ENCODE measurements around the gene STX3.
"Not testable (repeated sequence)": the region's sequence is repeated elsewhere in the genome, so short reads cannot be mapped to it uniquely, and the experiment has no call there.

STX3 gene

DNA sequence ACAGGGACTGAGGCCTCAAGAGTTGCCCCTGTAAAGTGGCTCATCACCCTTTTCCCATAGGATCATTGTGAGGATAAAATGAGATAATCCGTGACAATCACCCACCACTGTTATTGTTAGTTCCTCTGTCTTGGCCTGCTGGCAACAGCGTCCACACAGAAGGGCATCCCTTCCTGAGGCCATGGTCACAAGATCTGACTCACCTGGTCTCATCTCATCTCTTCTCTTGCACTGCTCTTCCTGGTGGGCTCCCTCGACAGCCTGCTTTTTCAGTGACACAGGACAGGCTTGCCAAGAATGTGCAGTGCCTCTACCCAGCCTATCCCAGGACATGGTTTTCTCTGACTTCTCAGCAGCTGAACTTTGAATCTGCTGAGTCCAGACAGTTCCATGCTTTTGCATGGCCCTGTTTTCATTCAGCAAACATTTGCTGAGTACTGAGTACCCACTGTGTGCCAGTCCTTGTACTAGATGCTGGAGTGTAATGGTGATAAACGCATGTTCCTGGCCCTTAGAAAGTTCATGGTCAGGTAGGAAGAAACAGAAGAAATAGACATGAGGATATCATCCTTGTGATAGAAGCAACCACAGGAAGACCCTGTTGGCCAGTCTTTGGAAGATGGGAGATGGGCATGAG is 3.3 kb downstream of the STX3 start:
- no peak for DNase-seq (ENCODE audit: low read depth in 2 of 2)

DNA sequence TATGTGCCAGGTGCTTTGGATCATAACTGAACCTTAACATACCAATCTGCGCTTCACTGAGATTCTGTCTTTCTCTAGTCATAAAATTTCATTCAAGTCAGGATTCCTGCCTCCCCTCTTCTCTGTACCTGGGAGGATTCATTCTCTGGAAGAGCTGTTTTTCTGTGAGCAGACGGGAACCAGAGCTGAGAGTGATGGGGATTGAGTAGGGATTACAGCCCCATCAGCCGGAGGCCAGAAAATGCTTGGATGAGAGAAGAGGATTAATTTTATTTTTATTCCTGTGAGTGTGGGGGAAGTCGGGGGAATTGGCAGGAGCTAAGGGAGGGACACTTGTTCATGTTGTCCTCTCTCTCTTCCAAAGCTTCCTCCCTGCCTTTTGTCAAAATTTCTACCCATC is 4.7 kb downstream of the STX3 start:
- DNase-seq (ENCODE audit: low read depth in 2 of 2), result no peak

DNA sequence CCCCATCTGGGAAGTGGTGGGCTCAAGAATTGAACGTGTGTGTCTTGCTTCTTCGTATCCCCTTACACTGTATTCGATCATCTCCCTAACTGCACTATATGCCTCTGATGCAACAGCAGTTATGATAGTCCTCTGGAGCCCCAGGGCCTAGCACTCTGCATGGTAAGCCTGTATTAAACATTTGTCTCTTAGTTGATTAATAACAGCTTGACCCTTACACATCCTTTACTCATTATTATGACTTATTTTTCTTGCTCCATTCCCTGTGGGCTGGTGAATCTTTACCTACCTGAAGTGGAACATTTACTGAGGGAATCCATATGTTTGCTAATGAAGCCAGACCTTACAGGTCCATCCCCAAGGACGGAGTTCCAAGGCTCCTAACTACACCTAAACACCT is 5.6 kb downstream of the STX3 start:
- DNase-seq (ENCODE audit: low read depth in 2 of 2), result no peak

DNA sequence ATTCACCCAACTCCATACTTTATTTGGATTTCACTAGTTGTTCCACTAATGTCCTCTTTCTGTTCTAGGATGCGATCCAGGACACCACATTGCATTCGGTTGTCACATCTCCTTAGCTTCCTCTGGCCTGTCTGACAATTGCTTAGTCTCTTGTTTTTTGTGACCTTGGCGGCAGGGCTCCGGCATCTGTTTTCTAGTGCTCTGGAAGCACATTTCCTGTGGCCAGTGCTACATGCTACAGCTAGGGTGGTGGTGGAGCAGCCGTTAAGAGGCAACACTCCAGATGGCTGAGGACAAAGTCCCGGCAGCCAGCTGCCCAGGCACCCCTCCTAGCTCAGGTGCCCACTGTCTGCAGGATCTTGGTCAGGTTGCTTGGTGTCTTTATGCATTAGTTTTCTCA is 6.8 kb downstream of the STX3 start:
- no peak for DNase-seq (ENCODE audit: low read depth in 2 of 2)

DNA sequence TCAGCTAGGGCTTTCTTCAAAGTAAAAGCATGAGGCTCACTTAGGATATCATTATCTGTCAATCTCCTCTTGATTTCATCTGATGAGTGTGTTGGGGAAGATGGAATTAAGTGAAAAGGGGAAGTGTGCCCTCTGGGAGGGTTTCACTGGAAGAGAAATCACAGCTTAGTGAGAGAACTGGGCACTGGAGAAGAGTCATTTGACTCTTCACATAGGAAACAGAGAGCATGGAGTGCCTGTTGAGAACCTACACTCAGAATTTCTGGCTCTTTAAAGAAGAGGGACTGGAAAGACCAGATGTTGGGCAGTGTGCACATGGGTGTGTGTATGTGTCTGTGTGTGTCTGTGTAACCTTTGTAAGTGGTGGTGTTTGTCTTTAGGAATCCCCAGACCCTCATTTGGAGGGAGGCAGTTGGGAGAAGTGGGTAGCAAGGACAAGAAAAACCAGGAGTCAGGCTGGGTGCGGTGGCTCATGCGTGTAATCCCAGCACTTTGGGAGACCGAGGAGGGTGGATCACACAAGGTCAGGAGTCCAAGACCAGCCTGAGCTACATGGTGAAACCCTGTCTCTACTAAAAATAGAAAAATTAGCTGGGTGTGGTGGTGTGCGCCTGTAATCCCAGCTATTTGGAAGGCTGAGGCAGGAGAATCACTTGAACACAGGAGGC is 10.0 kb downstream of the STX3 start:
- no peak for DNase-seq (ENCODE audit: low read depth in 2 of 2)

DNA sequence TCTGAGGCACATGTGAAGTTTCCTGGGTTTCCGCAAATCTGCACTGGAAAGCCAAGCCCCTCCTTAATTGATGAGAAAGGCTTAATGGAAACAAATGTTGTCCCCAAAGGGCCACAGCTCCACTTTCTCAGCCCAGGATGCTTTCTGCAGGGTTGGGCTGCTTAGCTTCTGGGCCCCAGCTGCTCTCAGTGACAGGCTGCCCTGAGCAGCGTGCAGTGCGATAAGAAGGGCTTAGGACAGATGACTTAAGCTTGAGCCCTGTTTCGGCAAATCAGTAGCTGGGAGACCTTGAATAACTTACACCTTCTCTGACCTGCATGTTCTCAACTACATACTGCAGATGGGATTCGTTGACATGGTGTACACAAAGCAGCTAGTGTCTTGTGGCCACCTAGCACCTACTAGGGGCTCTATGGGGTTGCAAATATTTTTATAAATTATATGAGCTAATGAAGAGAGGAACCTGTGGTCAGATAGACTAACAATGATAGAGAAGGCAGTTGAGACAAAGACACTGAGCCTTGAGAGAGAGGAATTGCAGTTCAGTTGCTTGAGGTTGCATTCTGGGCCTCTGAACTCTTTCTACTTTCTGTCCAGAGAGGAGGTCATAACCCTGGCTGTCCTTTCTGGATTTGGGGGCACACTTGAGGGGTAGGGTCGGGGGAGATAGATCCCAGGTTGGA is 11.5 kb downstream of the STX3 start:
- DNase-seq (ENCODE audit: low read depth in 2 of 2), result no peak

DNA sequence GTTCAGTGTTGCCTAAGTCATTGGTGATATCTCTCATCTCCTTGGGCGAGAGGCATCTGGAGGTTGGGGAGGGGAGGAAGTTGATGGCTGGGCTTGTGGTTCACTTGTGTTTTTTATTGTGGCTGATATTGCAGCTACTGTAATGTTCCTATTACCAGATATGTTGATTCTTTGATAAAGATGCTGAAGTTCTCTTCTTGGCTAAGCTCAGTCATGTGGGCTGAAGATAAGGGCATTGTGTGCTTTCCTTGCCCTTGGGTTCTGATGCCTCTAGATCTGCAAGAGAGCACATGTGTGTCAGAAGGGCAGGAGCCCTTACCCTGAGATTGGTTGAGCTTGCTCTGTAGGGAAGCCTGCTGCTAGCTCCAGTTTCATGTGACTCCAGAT is 12.0 kb downstream of the STX3 start:
- DNase-seq (ENCODE audit: low read depth in 2 of 2), result no peak

DNA sequence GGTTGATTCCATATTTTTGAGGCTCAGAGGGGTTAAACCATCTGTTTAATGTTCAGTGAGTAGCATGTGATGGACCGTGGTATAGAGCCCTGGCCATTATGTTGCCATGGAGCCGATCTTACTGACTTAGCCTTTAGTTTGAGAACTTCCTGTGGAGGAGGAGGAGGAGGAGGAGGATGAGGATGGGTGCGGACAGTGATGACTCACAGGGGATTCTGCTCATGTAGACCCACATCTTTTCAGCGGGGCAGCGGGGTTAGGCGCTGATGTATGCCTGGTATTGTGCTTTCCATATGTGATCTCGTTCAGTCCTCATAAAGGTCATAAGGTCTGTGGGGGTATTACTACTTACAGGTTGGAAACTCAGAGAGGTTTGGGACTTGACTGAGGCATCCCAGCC is 13.9 kb downstream of the STX3 start:
- DNase-seq (ENCODE audit: low read depth in 2 of 2), result no peak

DNA sequence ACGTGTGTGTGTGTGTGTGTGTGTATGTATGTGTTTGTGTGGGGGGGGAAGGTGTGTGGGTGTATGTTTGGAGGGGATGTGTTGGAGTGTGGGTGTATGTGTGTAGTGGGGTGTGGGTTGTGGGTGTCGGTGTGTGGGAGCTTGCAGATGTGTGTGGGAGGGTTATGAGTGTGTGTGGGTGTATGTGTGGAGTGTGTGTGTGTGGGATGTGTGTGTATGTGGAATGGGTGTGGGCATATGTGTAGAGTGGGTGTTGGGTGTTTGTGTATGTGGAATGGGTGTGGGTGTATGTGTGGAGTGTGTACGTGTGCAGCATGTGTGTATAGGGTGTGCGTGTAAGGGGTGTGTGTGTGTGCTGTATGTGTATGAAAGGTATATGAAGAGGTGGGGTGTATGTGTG is 14.7 kb downstream of the STX3 start:
- no peak for DNase-seq (ENCODE audit: low read depth in 2 of 2)

DNA sequence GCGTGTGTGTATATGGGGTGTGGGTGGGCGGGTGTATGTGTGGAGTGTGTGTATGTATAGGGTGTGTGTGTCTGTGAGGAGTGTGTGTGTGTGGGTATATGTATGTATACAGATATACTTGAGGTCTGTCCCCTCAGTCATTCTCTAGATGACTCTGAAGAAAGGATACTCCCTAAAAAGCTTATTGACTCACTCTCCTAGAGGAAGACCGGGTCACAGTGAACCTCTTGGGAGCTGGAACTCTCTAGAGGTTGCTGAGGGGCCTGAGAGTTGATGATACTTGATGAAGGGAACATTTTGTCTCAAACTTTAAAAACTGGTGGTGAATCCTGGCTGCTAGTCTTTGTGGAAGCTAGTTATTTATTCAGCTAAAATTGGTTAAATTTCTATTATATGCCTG is 15.1 kb downstream of the STX3 start:
- no peak for DNase-seq (ENCODE audit: low read depth in 2 of 2)

DNA sequence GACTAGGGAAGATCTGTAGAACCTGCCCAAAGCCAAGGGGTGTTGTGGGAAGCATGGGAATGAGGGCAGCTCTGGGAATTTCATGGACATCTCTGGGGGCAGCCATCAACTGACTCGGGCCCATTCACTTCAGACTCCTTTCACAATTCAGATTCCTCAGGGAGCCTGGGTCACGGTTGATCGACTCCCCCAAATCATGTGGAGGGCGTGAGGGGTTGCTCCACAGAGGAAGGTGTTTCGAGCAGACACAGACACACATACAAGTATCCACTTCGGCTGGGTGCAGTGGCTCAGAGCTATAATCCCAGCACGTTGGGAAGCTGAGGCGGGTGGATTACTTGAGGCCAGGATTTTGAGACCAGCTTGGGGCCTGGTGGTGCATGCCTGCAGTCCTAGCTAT is 15.7 kb downstream of the STX3 start:
- no peak for DNase-seq (ENCODE audit: low read depth in 2 of 2)

DNA sequence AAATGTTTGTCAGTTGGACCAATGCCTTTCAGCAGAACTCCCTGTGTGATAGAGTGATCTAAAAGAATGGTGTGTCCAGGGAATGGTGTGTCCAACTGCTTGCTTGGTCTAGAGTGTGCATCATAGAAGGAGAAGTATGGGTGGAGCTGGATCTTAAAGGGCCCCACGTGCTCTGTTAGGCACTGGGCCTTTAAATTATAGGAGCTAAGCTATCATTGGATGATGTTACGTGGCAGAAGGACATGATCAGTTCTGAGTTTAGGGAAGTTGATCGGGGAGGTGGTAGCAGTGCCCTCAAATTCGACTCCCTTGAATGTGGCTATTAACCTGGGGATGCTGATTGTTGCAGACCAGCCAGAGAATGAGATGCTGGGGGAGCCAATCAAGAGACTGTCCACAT is 16.4 kb downstream of the STX3 start:
- no peak for DNase-seq (ENCODE audit: low read depth in 2 of 2)

DNA sequence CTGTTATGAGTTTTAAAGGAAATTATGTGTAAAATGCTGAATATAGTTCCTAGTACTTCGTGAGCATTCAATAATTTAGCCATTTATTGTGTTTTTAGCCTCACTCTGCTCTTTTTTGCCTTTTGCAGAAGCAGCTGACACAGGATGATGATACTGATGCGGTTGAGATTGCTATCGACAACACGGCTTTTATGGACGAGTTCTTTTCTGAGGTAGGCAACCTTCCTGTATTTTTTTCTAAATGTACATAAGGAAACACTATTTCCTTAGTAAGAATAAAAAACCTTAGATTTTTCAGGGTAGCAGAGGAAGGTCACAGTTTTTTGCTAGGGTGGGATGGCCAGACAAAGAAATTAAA is 17.9 kb downstream of the STX3 start:
- DNase-seq (ENCODE audit: low read depth in 2 of 2), result no peak

DNA sequence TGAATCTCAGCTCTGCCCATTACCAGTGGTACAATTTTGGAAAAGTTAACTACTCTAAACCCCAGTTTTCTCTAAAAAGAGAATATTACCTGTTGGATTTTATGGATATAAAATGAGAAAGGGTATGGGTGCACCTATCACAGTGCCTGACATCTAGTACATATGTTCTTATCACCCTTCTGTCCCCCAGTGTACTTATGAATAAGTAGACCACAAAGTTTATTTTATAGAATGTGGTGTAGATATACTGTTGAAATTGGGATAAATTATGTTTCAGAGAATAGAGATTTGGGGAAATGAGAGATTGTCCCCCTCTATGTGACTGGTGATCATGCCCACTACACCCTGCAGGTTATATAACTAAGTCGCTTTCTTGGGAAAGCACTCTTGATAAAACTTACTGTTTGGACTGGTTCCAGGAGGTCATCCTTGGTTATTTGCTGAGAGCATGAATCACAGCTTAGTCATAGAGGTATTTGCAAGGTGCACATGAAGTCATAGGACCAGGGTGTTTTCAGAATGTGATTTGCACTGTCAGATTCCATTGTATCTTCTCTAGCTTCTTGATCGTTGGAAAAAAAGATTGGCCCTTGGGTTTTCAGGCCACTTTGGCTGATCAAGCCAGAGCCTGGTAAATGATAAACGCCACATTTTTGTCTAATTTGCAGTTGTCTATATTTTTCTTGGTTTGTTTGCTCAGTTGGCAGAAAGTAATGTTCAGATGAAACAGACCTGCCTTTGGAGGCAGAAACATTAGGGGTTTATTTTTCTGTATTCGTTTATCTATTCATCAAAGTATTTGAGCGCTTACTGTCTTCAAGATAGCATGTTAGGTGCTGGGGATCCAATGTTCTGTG is 21.3 kb downstream of the STX3 start:
- no peak for DNase-seq (ENCODE audit: low read depth in 2 of 2)

DNA sequence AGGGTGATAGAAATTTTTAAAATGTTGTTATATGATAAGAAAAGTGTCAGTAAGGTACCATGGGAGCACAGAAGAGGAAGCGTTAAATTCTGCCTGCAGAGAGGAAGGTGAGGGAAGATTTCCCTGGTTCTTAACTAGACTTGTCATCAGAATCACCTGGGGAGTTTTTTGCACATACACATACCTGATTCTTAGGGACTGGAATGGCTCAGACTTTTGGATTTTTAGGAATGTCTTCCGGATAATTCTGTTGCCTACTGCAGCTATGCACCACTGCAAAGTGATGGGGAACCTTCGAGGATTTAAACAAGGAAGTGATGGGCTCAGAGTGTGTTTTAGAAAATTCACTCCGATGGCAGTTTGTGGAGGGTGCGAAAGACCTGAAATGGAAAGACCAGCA is 21.9 kb downstream of the STX3 start:
- no peak for DNase-seq (ENCODE audit: low read depth in 2 of 2)

DNA sequence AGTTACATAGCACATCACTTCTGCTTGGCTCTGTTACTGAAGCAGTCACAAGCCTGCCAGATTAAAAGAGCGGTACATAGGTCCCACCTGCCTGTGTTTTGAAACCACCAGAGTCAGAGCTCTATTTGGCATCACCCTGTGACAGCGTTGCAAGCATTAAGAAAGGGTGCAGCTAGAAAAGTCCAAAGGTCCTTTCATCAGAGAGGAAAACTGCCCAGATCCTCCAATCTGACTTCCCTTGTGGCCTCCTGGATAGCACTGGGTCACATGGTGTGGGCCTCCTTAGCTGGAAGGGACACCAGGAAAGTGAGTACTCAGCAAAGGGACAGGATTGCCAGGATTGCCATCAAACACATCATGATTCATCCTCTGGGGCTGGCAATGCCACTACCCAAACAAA is 22.9 kb downstream of the STX3 start:
- DNase-seq (ENCODE audit: low read depth in 2 of 2), result no peak

DNA sequence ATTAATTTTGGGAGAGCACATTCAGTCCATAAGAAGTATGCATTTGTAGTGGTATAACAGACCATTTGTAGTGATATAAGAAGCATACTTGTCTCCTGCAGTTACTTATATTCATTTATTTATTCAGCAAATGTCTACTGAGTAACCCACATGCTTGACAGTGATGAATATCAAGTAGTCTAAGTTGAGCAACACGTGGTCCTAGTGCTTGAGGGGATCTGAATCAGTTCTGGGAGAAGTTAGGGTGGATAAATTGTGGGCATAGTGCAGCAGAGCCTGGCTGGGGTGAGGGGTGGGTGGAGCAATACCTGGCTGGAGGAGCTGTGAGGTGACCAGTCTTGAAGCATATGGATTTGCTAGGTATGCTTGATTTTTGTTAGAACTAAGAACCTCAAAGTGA is 24.3 kb downstream of the STX3 start:
- no peak for DNase-seq (ENCODE audit: low read depth in 2 of 2)

DNA sequence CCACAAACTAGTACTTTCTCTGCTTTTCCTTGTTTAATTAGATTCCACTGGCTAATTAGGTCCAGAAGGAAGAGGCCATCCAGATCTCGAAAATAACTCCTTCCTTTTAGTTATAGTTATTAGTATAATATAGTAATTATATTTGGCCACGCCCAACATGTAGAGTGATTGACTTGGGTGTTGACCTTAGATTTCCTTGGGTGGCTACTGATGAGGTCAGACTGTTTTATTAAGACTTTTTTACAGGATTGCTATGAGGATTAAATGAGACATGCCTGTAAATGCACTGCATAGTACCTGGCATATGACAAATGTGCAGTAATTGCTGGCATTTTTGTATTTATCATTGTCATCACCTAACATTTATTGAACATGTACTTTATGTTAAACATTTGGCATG is 26.9 kb downstream of the STX3 start:
- DNase-seq (ENCODE audit: low read depth in 2 of 2), result no peak

DNA sequence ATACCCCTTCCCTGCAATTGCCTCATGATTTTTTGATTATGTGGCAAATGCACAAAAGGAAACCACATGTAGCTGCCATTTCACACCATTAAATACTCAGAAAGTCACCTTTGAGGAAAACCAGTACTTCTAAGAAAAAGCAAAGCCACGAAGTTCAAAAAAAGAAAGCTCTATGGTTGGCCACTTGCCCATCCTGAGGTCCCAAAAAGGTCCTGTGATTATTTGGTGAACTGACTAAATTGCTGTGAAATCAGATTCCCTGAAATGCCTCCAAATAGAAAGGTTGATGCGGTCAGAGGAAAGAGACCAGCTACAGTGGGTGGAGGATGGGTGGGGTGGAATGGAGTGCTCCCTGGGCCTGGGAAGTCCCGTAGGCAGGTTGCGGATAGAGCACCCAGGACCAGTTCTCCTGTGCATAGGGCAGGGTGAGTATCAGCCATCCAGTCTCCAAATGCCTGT is 28.5 kb downstream of the STX3 start:
- DNase-seq (ENCODE audit: low read depth in 2 of 2), result no peak

DNA sequence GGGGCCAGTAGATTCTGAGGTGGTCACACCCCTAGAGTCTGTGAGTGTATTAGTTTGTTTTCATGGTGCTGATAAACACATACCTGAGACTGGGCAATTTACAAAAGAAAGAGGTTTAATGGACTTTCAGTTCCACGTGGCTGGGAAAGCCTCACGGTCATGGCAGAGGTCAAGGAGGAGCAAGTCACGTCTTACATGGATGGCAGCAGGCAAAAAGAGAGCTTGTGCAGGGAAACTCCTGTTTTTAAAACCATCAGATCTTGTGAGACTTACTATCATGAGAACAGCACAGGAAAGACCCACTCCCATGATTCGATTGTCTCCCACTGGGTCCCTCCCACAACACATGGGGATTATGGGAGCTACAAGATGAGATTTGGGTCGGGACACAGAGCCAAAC is 29.3 kb downstream of the STX3 start:
- DNase-seq (ENCODE audit: low read depth in 2 of 2), result not testable (repeated sequence)

DNA sequence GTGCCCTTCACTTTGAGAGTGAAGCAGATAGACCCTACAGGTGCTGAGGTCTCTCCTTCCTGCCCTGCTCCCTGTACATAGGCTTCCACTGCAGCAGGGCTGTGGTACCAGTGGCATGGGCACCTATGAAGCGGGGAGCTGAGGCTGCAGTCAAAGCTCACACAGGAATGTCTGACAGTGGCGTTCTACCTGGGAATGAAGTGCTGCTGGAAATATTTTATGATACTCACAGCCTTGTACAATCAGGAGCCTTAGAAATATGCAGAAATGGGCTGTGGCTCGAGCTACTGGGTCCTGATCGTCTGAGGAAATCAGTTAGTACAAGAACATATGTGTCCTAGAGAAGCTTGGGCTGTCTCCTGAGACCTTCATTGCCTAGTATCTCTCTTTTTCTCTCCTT is 30.6 kb downstream of the STX3 start:
- DNase-seq (ENCODE audit: low read depth in 2 of 2), result no peak

DNA sequence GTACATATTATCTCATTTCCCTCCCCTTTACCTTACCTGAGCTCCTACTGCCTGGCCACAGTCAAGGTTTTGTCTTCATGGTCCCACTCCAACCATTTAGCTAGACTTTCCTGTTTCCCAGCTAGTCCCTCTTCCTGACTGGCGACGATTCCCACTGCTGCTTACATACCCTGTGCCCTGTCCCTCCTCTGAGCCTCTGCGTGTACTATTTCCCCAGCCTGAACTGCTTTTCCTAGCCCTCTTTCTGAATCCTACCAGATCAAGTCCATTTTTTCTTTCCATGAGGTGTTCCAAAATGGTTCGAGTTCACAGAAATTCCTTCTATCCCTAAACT is 32.0 kb downstream of the STX3 start:
- no peak for DNase-seq (ENCODE audit: low read depth in 2 of 2)

DNA sequence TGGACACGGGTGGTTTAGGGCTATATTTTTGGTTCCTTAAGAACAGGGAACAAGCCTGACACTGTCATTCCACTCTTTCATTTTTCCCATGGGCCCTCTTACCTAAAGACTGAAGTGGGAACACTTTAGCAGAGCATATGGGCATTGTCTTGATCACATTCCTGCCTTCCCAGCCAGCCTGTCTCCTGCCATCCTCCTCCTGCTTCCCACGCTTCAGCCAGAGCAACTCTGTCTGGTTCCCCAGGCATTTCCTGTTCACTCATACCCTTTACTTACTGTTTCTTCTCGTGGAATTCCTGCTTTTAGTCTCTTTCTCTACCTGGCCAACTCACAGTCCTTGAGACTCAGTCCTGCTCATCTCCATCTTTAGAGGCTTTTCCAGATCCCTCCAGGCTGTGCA is 32.6 kb downstream of the STX3 start:
- no peak for DNase-seq (ENCODE audit: low read depth in 2 of 2)
